GM06990 (cell line): ENCODE measurements around the gene CRBN.

Source experiments
- DNase-seq: peaks from one replicate; pipeline ENCODE4 v3.0.0-alpha.2; 2011; ENCODE audit not compliant: insufficient read length; ENCODE audit errors: extremely low read depth
- H3K27me3 ChIP-seq: replicated peaks from 2 replicates; pipeline ENCODE4 v1.6.0; 2011; ENCODE audit warnings: low read length; ENCODE audit not compliant: control insufficient read depth, insufficient read depth
- H3K36me3 ChIP-seq: 2 replicates; pipeline ENCODE4 v1.5.1; 2011; ENCODE audit warnings: low read length; ENCODE audit not compliant: control insufficient read depth, insufficient read depth
- H3K4me3 ChIP-seq: replicated peaks from 2 replicates; pipeline ENCODE4 v1.5.1; 2011; ENCODE audit warnings: low read depth, mild to moderate bottlenecking, control low read depth, low read length
- TF ChIP-seq, protein P1 (sequence below): IDR thresholded peaks from 2 replicates; pipeline ENCODE4 v1.5.1; 2011; ENCODE audit warnings: low read length, control low read depth, mild to moderate bottlenecking, inconsistent platforms; ENCODE audit not compliant: insufficient read depth, poor library complexity, severe bottlenecking

Gene CRBN

DNA sequence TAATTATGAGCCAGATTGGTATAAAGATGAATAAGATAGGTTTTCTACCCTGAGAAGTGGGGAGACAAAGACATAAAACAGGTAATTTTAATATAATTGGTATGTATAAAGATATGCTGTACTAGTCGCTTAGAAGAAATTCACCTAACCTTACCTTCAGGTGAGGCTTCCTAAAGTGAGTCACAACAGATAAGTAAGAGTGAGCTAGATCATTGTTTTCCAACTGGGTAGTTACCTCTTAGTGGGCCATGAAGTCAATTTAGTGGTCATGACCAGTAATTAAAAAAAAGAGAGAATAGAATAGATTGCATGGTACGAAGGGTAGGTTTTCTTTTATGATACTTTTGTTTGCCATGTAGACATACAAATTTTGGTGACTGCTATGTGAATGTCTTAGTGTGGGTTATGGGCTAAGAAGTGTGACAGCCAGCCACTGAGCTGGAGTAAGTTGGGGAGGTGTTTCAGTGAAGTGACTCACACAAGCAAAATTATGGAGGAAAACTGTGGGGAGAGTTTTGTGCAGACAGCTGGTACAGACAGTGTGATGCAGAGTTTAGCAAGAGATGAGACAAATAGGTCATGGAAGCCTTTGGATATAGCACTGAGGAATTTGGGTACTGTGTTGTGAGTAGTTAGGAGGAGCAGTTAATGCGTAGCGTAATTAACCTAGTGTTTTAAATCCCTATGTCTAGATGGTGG, 44.6 kb downstream of the CRBN start:
- no peak for DNase-seq
- TF ChIP-seq, protein P1, sequence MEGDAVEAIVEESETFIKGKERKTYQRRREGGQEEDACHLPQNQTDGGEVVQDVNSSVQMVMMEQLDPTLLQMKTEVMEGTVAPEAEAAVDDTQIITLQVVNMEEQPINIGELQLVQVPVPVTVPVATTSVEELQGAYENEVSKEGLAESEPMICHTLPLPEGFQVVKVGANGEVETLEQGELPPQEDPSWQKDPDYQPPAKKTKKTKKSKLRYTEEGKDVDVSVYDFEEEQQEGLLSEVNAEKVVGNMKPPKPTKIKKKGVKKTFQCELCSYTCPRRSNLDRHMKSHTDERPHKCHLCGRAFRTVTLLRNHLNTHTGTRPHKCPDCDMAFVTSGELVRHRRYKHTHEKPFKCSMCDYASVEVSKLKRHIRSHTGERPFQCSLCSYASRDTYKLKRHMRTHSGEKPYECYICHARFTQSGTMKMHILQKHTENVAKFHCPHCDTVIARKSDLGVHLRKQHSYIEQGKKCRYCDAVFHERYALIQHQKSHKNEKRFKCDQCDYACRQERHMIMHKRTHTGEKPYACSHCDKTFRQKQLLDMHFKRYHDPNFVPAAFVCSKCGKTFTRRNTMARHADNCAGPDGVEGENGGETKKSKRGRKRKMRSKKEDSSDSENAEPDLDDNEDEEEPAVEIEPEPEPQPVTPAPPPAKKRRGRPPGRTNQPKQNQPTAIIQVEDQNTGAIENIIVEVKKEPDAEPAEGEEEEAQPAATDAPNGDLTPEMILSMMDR, result no peak
- H3K27me3 ChIP-seq, result no peaks in the 10 kb centered on the region
- H3K4me3 ChIP-seq, result no peak overlapping the region
- H3K36me3 ChIP-seq, result peaks cover 11% of the 10 kb centered on the region

DNA sequence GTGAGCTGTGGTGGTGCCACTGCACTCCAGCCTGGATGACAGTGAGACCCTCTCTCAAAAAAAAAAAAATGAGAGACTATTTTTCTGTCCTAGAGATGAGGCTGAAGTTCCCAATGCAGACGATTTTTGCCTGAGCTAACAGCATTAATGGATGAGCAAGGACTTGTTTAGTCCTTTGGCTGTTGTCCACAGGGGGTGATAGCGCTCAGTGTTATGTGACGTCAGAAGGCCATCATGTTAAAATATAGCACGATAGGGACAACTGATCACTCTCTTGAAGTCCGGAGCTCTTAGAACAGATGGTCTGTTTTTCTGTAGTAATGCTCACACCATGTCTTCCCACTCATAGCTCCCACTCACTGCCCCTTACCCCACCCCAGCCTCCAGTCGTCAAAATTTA, 46.0 kb downstream of the CRBN start:
- Histone ChIP-seq H3K27me3 (no peaks in the 10 kb centered on the region), H3K4me3 (no peak overlapping the region), H3K36me3 (peaks cover 14% of the 10 kb centered on the region)
- TF ChIP-seq, protein P1, result no peak
- DNase-seq, result no peak

DNA sequence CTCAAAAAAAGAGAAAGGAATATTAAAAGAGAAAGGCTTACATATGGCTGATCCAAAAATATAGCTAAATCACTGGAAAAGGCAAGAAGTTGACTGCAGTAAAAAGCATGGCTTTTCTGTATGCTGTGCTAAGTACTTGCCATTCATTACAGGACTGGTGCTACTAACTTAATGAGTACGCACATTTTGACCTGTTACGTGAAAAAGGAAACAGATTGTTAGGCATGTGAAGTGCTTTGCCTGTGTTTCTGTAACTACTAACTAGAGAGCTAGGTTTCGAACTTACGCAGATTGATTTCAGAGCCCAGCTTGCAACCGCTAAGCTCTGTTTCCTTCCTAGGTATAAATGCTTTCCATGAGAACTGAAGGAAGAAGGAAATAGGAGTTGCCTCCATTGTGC, 49.9 kb downstream of the CRBN start:
- Histone ChIP-seq H3K4me3 (no peak overlapping the region), H3K36me3 (peaks cover 12% of the 10 kb centered on the region), H3K27me3 (no peaks in the 10 kb centered on the region)
- TF ChIP-seq, protein P1, result no peak
- no peak for DNase-seq

DNA sequence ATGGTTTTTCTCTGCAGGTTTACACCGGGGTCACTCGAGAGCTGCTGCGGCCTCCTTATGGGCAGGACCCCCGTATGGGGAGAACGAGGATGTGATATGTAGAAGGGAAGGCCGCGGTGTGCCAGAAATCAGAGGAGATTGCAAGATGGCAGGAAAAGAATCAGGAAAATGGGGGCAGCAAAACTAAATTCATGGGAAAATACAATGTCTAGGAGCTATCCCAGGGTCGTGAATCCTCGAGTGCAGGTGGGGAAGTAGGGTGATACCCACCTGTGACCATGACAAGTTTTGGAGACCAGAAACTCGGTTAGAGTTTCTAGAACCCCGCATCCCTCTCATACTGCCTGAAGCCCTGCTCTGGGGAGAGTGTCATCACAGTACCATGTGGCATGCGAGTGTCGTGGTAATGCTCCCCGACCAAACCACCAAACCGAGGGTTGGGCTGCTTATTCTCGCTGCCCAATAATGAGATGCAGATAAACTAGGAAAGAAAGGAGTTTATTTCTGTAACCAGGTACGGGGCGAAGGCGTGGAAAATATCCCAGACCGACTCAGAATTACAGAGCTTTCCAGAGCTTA, 52.0 kb downstream of the CRBN start:
- peak overlapping the region; percentile 83 for H3K4me3 ChIP-seq
- no peaks in the 10 kb centered on the region for H3K27me3 ChIP-seq
- DNase-seq, result peak; percentile 17
- TF ChIP-seq, protein P1, result no peak
- H3K36me3 ChIP-seq, result peaks cover 8% of the 10 kb centered on the region

DNA sequence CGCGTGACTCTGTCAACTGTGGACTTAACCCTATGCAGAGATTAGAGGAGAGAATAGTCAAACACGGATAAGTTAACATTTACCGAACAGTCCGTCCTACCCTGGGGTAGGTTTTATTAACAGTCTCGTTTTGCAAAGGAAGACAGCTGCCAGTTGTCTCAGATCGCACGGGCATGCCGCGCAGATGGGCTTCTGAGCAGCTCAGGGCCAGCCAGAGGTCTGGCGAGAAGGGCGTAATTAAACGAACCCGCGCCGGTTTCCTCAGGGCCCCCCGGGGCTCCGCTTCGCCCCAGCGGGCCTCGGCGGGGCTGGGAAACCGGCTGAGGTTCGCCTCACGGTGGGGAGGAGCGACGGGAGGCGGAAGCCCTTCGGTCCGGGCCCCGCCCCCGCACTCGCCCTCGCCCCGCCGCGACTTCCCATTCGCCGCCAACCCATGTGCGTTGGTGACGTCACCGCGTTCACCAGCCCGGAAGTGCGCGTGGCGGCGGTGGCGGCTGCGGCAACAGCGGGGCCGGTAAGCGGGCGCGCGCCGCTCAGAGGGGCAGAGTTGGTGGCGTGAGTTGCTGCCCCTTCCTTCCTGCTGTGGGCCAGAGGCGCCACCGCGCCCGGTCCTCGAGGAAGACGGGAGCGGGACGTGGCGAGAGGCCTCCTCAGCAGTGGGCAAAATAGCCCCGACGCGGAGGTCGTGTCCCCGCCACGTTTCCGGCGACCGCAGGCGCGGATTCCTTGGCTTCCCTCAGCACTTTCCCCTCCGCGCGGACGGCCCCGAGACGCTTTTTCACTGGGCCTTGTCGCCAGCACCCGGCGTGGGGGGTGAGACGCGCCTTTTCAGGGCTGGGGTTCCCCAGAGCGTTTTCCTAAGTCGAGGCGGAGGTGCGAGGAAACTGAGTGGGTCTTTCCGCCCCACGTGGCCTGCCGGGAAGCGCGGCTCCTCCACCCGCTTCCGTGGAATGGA, 52.7 kb downstream of the CRBN start, which contains the start of gene TRNT1:
TSS of gene TRNT1 (plus strand) at position 464 of the 955 bp plus-strand sequence. CDS start 2,101 bp downstream, outside the sequence.
- peaks cover 8% of the 10 kb centered on the region for H3K36me3 ChIP-seq
- peak within 1 kb of the TSS; percentile 83 for H3K4me3 ChIP-seq
- TF ChIP-seq, protein P1, result no peak
- no peaks in the 10 kb centered on the region for H3K27me3 ChIP-seq
- peak; percentile 98 for DNase-seq
